WTC11 (cell line): Measurements from ENCODE around the gene TKTL1.

ENCODE experiments used
- AFF4 ChIP-seq: sonication (generic); formaldehyde crosslinking; IDR thresholded peaks from 2 replicates; pipeline ENCODE4 v1.8.1; 2023; ENCODE audit warnings: mild to moderate bottlenecking, missing genetic modification reagents, borderline replicate concordance
- CTCF ChIP-seq: fragments of 200-600 bp; IDR thresholded peaks from 2 replicates; pipeline ENCODE4 v1.8.0; 2022; ENCODE audit warnings: antibody characterized with exemption
- MLX ChIP-seq: sonication (generic); formaldehyde crosslinking; IDR thresholded peaks from 2 replicates; pipeline ENCODE4 v1.8.1; 2023; ENCODE audit warnings: mild to moderate bottlenecking, missing genetic modification reagents, moderate library complexity
- ZNF263 ChIP-seq: sonication (generic); formaldehyde crosslinking; IDR thresholded peaks from 2 replicates; pipeline ENCODE4 v1.8.1; 2022; ENCODE audit warnings: low read depth, mild to moderate bottlenecking, moderate library complexity, missing genetic modification reagents
- ZNF512 ChIP-seq: sonication (generic); formaldehyde crosslinking; IDR thresholded peaks from 2 replicates; pipeline ENCODE4 v1.8.1; 2022; ENCODE audit warnings: missing genetic modification reagents, borderline replicate concordance

- TF ChIP-seq ZNF263 (CRISPR knock-in tag) (no peak), CTCF (no peak), ZNF512 (CRISPR knock-in tag) (no peak), MLX (CRISPR knock-in tag) (no peak), AFF4 (CRISPR knock-in tag) (no peak)
Observed at GRCh38 chrX:154365997-154366665, 70.5 kb downstream of the TKTL1 start.
